HUDEP-2 (cell line): ENCODE data around the gene BMP2.
A peak's percentile ranks its signal among the peaks of the same experiment; 100 is the strongest.

Experiments used
- DNase-seq, 76 experiments: peaks; one replicate each; lab custom pipeline; 2025; ENCODE audit not compliant: unreplicated experiment in 76 of 76; lab: John Stamatoyannopoulos, UW

BMP2 gene

GRCh38 chr20:6767536-6768227 is at the start of gene BMP2:
TSS of gene BMP2 (plus strand) at chr20:6767686. CDS start at chr20:6770127, 2,441 bp downstream.
- DNase-seq: peak in 12 of 76 experiments; percentile 1 to 24 (median 6)

GRCh38 chr20:6718662-6719368 is 48.7 kb upstream of the BMP2 start:
- DNase-seq: no peak

GRCh38 chr20:6719369-6719721 is 48.1 kb upstream of the BMP2 start:
- no peak for DNase-seq

- DNase-seq: no peak
Measured at GRCh38 chr20:6726761-6727160, 40.7 kb upstream of the BMP2 start.

- no peak for DNase-seq
Measured at GRCh38 chr20:6730672-6731328, 36.7 kb upstream of the BMP2 start.

GRCh38 chr20:6732001-6732447 is 35.5 kb upstream of the BMP2 start:
- DNase-seq: no peak

GRCh38 chr20:6732851-6733250 is 34.6 kb upstream of the BMP2 start:
- DNase-seq: no peak

GRCh38 chr20:6733965-6734364 is 33.5 kb upstream of the BMP2 start:
- no peak for DNase-seq

- DNase-seq: no peak
Measured at GRCh38 chr20:6735942-6736845, 31.3 kb upstream of the BMP2 start.

- no peak for DNase-seq
Measured at GRCh38 chr20:6739406-6739805, 28.1 kb upstream of the BMP2 start.

GRCh38 chr20:6740096-6740495 is 27.4 kb upstream of the BMP2 start:
- DNase-seq: no peak

- DNase-seq: no peak
Measured at GRCh38 chr20:6744180-6744579, 23.3 kb upstream of the BMP2 start.

GRCh38 chr20:6744805-6745204 is 22.7 kb upstream of the BMP2 start:
- no peak for DNase-seq

- DNase-seq: peak in 8 of 76 experiments; percentile 1 to 65 (median 31)
Measured at GRCh38 chr20:6746901-6747609, 20.4 kb upstream of the BMP2 start.

- no peak for DNase-seq
Measured at GRCh38 chr20:6750438-6750837, 17.0 kb upstream of the BMP2 start.

- DNase-seq: no peak
Measured at GRCh38 chr20:6756693-6757595, 10.5 kb upstream of the BMP2 start.

- no peak for DNase-seq
Measured at GRCh38 chr20:6764619-6765018, 2.9 kb upstream of the BMP2 start.

- peak in 9 of 76 experiments; percentile 1 to 22 (median 8) for DNase-seq
Measured at GRCh38 chr20:6765469-6766058, 1.9 kb upstream of the BMP2 start.

GRCh38 chr20:6766433-6766832 is 1.1 kb upstream of the BMP2 start:
- DNase-seq: no peak
